ENCODE results near the gene CHAT. TPM values are rescaled to one million over a fixed set of nuclear protein-coding genes. Genes with fewer than 3 reads are reported as not detected.

The CHAT gene
- polyA plus RNA-seq, 2 of the 4 experiments (the other 2 are of a cell fraction): not detected

GRCh38 chr10:49694466-49694865 lies 80.6 kb downstream of the CHAT start:
- TF ChIP-seq FOXS1 (CRISPR knock-in tag; IDR thresholded peaks at IDR 0.05) (no peak), EP300 (IDR thresholded peaks at IDR 0.05) (no peak), BHLHE40 (IDR thresholded peaks at IDR 0.05; ENCODE audit: low read depth, low read length) (no peak), RNF2 (IDR thresholded peaks at IDR 0.05; ENCODE audit: borderline replicate concordance, low read depth) (no peak), KDM5A (IDR thresholded peaks at IDR 0.05) (no peak), FOSB (CRISPR knock-in tag; IDR thresholded peaks at IDR 0.05) (no peak), CHD2 (IDR thresholded peaks at IDR 0.05; ENCODE audit: low read length, partially characterized antibody) (no peak), ELK1 (IDR thresholded peaks at IDR 0.05; ENCODE audit: low read depth, low read length) (no peak), HMGXB4 (CRISPR knock-in tag; IDR thresholded peaks at IDR 0.05; ENCODE audit: borderline replicate concordance) (no peak), CTCF (IDR thresholded peaks at IDR 0.05) (no peak), MAX (IDR thresholded peaks at IDR 0.05) (no peak), PBX3 (IDR thresholded peaks at IDR 0.05) (no peak)
- ATAC-seq (no peak), DNase-seq (ENCODE audit: low read depth in 1 of 2, low spot score in 1 of 2) (no peak), FAIRE-seq (no peak)
- ChIA-PET CTCF (interaction anchor here (1.8 kb wide), 1 partner anchor 100 kb away, joined by 4 read pairs; no protein-coding TSS in a partner anchor), POLR2A (no interaction called here)
- WGBS (ENCODE audit: missing lambda C conversion rate): 22% methylated on average over 6 of the region's 6 CpGs
- no peak overlapping the region for H3K27ac ChIP-seq
- no peaks in the 10 kb centered on the region for H3K9me3 ChIP-seq
- no peaks in the 10 kb centered on the region for H3K4me1 ChIP-seq
- no peak overlapping the region for H3K4me2 ChIP-seq
- H3K4me3 ChIP-seq: no peak overlapping the region

GRCh38 chr10:49696311-49696710 lies 82.5 kb downstream of the CHAT start:
- POLR2A ChIA-PET: no interaction called here
- Histone ChIP-seq H3K4me1 (no peaks in the 10 kb centered on the region), H3K4me3 (no peak overlapping the region), H3K4me2 (no peak overlapping the region), H3K27ac (no peak overlapping the region), H3K9me3 (no peaks in the 10 kb centered on the region)
- DNase-seq (ENCODE audit: low read depth in 1 of 2, low spot score in 1 of 2) (no peak), FAIRE-seq (no peak), ATAC-seq (no peak)
- 61% methylated on average over 7 of the region's 7 CpGs for WGBS (ENCODE audit: missing lambda C conversion rate)
- CTCF ChIA-PET: no interaction called here
- TF ChIP-seq HOXB13 (CRISPR knock-in tag; IDR thresholded peaks at IDR 0.05; ENCODE audit: low read depth) (no peak), MAZ (IDR thresholded peaks at IDR 0.05; ENCODE audit: borderline replicate concordance, low read depth, low read length) (no peak), FOSB (CRISPR knock-in tag; IDR thresholded peaks at IDR 0.05) (no peak), CBX8 (IDR thresholded peaks at IDR 0.05) (no peak), SMC3 (IDR thresholded peaks at IDR 0.05) (no peak), POLR2AphosphoS2 (conservative IDR thresholded peaks at IDR 0.05; ENCODE audit: low read length) (no peak), MAX (IDR thresholded peaks at IDR 0.05) (no peak), REST (IDR thresholded peaks at IDR 0.05) (no peak), HES2 (IDR thresholded peaks at IDR 0.05) (no peak), EHMT2 (IDR thresholded peaks at IDR 0.05; ENCODE audit: low read depth) (no peak), GATA3 (IDR thresholded peaks at IDR 0.05; ENCODE audit: borderline replicate concordance) (no peak), CTCF (IDR thresholded peaks at IDR 0.05) (no peak), NR3C1 (IDR thresholded peaks at IDR 0.05) (no peak), ZC3H11A (IDR thresholded peaks at IDR 0.05) (no peak), NPAS2 (CRISPR knock-in tag; IDR thresholded peaks at IDR 0.05; ENCODE audit: borderline replicate concordance) (no peak)

Data from A549 (cell line).